ENCODE results near the gene ERC1. TPM values are rescaled to one million over a fixed set of nuclear protein-coding genes. Genes with fewer than 3 reads are reported as not detected.
"Not testable (repeated sequence)": the region's sequence is repeated elsewhere in the genome, so short reads cannot be mapped to it uniquely, and the experiment has no call there.

ERC1 gene
- total RNA-seq, 4 donors from 2014 or later = 28.5 to 71.7 (median 38.5) TPM

- TF ChIP-seq CTCF (IDR thresholded peaks at IDR 0.05) (no peak), POLR2AphosphoS5 (IDR thresholded peaks at IDR 0.05) (no peak), POLR2A (IDR thresholded peaks at IDR 0.05) (no peak)
- no peaks in the 10 kb centered on the region for H3K27me3 ChIP-seq
- H3K27ac ChIP-seq = no peak overlapping the region
- H3K9me3 ChIP-seq = no peaks in the 10 kb centered on the region
- DNase-seq (ENCODE audit: low spot score in 2 of 2) = no peak
- H3K4me1 ChIP-seq = peaks cover 4% of the 10 kb centered on the region
- no peaks in the 10 kb centered on the region for H3K36me3 ChIP-seq
- WGBS = 95% methylated on average over 1 of the region's 1 CpG
- no peak overlapping the region for H3K4me3 ChIP-seq
These were observed 339.4 kb downstream of the ERC1 start for GRCh38 chr12:1330477-1330827.

GRCh38 chr12:1332327-1332726 is 341.3 kb downstream of the ERC1 start:
- no peak overlapping the region for H3K4me3 ChIP-seq
- no peak for TF ChIP-seq POLR2A (IDR thresholded peaks at IDR 0.05)
- no peak for TF ChIP-seq POLR2AphosphoS5 (IDR thresholded peaks at IDR 0.05)
- no peak for TF ChIP-seq CTCF (IDR thresholded peaks at IDR 0.05)
- TF ChIP-seq EP300 (IDR thresholded peaks at IDR 0.05) = no peak
- no peak overlapping the region for H3K27ac ChIP-seq
- H3K9me3 ChIP-seq = no peaks in the 10 kb centered on the region
- no peaks in the 10 kb centered on the region for H3K27me3 ChIP-seq
- H3K4me1 ChIP-seq = peaks cover 4% of the 10 kb centered on the region
- WGBS = 47% methylated on average over 3 of the region's 3 CpGs
- no peak for DNase-seq (ENCODE audit: low spot score in 2 of 2)
- no peaks in the 10 kb centered on the region for H3K36me3 ChIP-seq

- H3K36me3 ChIP-seq = no peaks in the 10 kb centered on the region
- no peaks in the 10 kb centered on the region for H3K27me3 ChIP-seq
- H3K27ac ChIP-seq = no peak overlapping the region
- H3K4me3 ChIP-seq = no peak overlapping the region
- WGBS = 87% methylated on average over 4 of the region's 10 CpGs
- TF ChIP-seq POLR2AphosphoS5 (IDR thresholded peaks at IDR 0.05) (no peak), EP300 (IDR thresholded peaks at IDR 0.05) (no peak), POLR2A (IDR thresholded peaks at IDR 0.05) (no peak), CTCF (IDR thresholded peaks at IDR 0.05) (no peak)
- no peaks in the 10 kb centered on the region for H3K4me1 ChIP-seq
- no peak for DNase-seq (ENCODE audit: low spot score in 2 of 2)
- H3K9me3 ChIP-seq = no peaks in the 10 kb centered on the region
These were observed 347.6 kb downstream of the ERC1 start for GRCh38 chr12:1338483-1339177.

- DNase-seq (ENCODE audit: low spot score in 2 of 2) = not testable (repeated sequence)
These were observed 348.1 kb downstream of the ERC1 start for GRCh38 chr12:1339178-1339541.

GRCh38 chr12:1339618-1340319 is 348.7 kb downstream of the ERC1 start:
- WGBS = 50% methylated on average over 1 of the region's 7 CpGs
- no peak overlapping the region for H3K27ac ChIP-seq
- DNase-seq (ENCODE audit: low spot score in 2 of 2) = no peak

More at GRCh38 chr12:1339178-1339541, 348.1 kb downstream of the ERC1 start:
- not testable (repeated sequence) for H3K27me3 ChIP-seq, H3K9me3 ChIP-seq, H3K4me3 ChIP-seq, H3K36me3 ChIP-seq, H3K27ac ChIP-seq, H3K4me1 ChIP-seq
- 60% methylated on average over 2 of the region's 8 CpGs for WGBS

GRCh38 chr12:1341270-1341669 is 350.2 kb downstream of the ERC1 start:
- not testable (repeated sequence) for H3K27ac ChIP-seq; DNase-seq (ENCODE audit: low spot score in 2 of 2); H3K36me3 ChIP-seq; H3K9me3 ChIP-seq; H3K4me1 ChIP-seq; H3K27me3 ChIP-seq; H3K4me3 ChIP-seq
- 97% methylated on average over 6 of the region's 6 CpGs for WGBS

More at GRCh38 chr12:1339618-1340319, 348.7 kb downstream of the ERC1 start:
- no peak for TF ChIP-seq EP300 (IDR thresholded peaks at IDR 0.05)
- TF ChIP-seq POLR2A (IDR thresholded peaks at IDR 0.05) = no peak
- no peak for TF ChIP-seq CTCF (IDR thresholded peaks at IDR 0.05)
- TF ChIP-seq POLR2AphosphoS5 (IDR thresholded peaks at IDR 0.05) = no peak
- H3K27me3 ChIP-seq = no peaks in the 10 kb centered on the region
- H3K9me3 ChIP-seq = no peaks in the 10 kb centered on the region
- no peaks in the 10 kb centered on the region for H3K4me1 ChIP-seq
- H3K4me3 ChIP-seq = no peak overlapping the region
- no peaks in the 10 kb centered on the region for H3K36me3 ChIP-seq

Data from suprapubic skin (tissue), 4 donors.